Measurements from ENCODE around the gene ARL6IP1.

ARL6IP1 gene

GRCh38 chr16:18801145-18801972 is at the start of gene ARL6IP1:
ARL6IP1 (minus strand) TSS chr16:18801549; CDS start chr16:18801466, 83 bp downstream.
- DNase-seq, result peak; percentile 98

GRCh38 chr16:18846416-18846815 is 45.1 kb upstream of the ARL6IP1 start:
- DNase-seq, result no peak

- DNase-seq, result no peak
These were observed 41.2 kb upstream of the ARL6IP1 start for GRCh38 chr16:18842565-18842964.

GRCh38 chr16:18841833-18842525 is 40.6 kb upstream of the ARL6IP1 start:
- no peak for DNase-seq

GRCh38 chr16:18839555-18839954 is 38.2 kb upstream of the ARL6IP1 start:
- DNase-seq, result no peak

- DNase-seq, result no peak
These were observed 35.4 kb upstream of the ARL6IP1 start for GRCh38 chr16:18836702-18837101.

- DNase-seq, result no peak
These were observed 33.5 kb upstream of the ARL6IP1 start for GRCh38 chr16:18834864-18835263.

GRCh38 chr16:18833707-18834505 is 32.6 kb upstream of the ARL6IP1 start:
- no peak for DNase-seq

GRCh38 chr16:18832613-18833012 is 31.3 kb upstream of the ARL6IP1 start:
- DNase-seq, result no peak

GRCh38 chr16:18832006-18832405 is 30.7 kb upstream of the ARL6IP1 start:
- DNase-seq, result no peak

GRCh38 chr16:18829251-18829650 is 27.9 kb upstream of the ARL6IP1 start:
- no peak for DNase-seq

GRCh38 chr16:18827890-18828289 is 26.5 kb upstream of the ARL6IP1 start:
- no peak for DNase-seq

- no peak for DNase-seq
These were observed 14.9 kb upstream of the ARL6IP1 start for GRCh38 chr16:18816286-18816685.

GRCh38 chr16:18811925-18812324 is 10.6 kb upstream of the ARL6IP1 start:
- DNase-seq, result no peak

GRCh38 chr16:18809165-18809564 is 7.8 kb upstream of the ARL6IP1 start:
- DNase-seq, result no peak

GRCh38 chr16:18805257-18805773 is 4.0 kb upstream of the ARL6IP1 start:
- DNase-seq, result no peak

- DNase-seq, result no peak
These were observed 3.2 kb upstream of the ARL6IP1 start for GRCh38 chr16:18804540-18804939.

GRCh38 chr16:18803569-18804462 is 2.5 kb upstream of the ARL6IP1 start:
- DNase-seq, result no peak

GRCh38 chr16:18802767-18803343 is 1.5 kb upstream of the ARL6IP1 start:
- DNase-seq, result no peak

- no peak for DNase-seq
These were observed 589 bp downstream of the ARL6IP1 start for GRCh38 chr16:18800775-18801144.

- DNase-seq, result no peak
These were observed 1.1 kb downstream of the ARL6IP1 start for GRCh38 chr16:18800293-18800692.

GRCh38 chr16:18799500-18799899 is 1.8 kb downstream of the ARL6IP1 start:
- DNase-seq, result no peak
